ENCODE results near the gene USP17L27. TPM values are rescaled to one million over a fixed set of nuclear protein-coding genes. Genes with fewer than 3 reads are reported as not detected.

The USP17L27 gene
- not detected in 2 replicates for total RNA-seq

GRCh38 chr4:9343848-9344247, at the start of gene USP17L27:
TSS of gene USP17L27 (plus strand) at chr4:9344148. CDS start at chr4:9344148, 0 bp downstream.

GRCh38 chr4:9324865-9325264, 19.1 kb upstream of the USP17L27 start, which contains the start of gene USP17L24:
TSS of gene USP17L24 (plus strand) at chr4:9325165. CDS start at chr4:9325165, 0 bp downstream.

GRCh38 chr4:9329611-9330010, 14.3 kb upstream of the USP17L27 start, which contains the start of gene USP17L25:
TSS of gene USP17L25 (plus strand) at chr4:9329911. CDS start at chr4:9329911, 0 bp downstream.

GRCh38 chr4:9334358-9334757, 9.6 kb upstream of the USP17L27 start, which contains the start of gene USP17L26:
TSS of gene USP17L26 (plus strand) at chr4:9334658. CDS start at chr4:9334658, 0 bp downstream.

GRCh38 chr4:9339103-9339502, 4.8 kb upstream of the USP17L27 start, which contains the start of gene USP17L5:
TSS of gene USP17L5 (plus strand) at chr4:9339403. CDS start at chr4:9339403, 0 bp downstream.

GRCh38 chr4:9348593-9348992, 4.6 kb downstream of the USP17L27 start, which contains the start of gene USP17L28:
TSS of gene USP17L28 (plus strand) at chr4:9348893. CDS start at chr4:9348893, 0 bp downstream.

GRCh38 chr4:9353338-9353737, 9.4 kb downstream of the USP17L27 start, which contains the start of gene USP17L29:
TSS of gene USP17L29 (plus strand) at chr4:9353638. CDS start at chr4:9353638, 0 bp downstream.

GRCh38 chr4:9362829-9363228, 18.9 kb downstream of the USP17L27 start, which contains the start of gene USP17L30:
TSS of gene USP17L30 (plus strand) at chr4:9363129. CDS start at chr4:9363129, 0 bp downstream.

Other genes with a start within 250 kb of the USP17L27 start
- not detected in 2 replicates for gene FAM90A26, start 173.7 kb upstream of the USP17L27 start, total RNA-seq
- not detected in 2 replicates for gene USP17L10, start 133.5 kb upstream of the USP17L27 start, total RNA-seq
- not detected in 2 replicates for gene USP17L11, start 128.7 kb upstream of the USP17L27 start, total RNA-seq
- not detected in 2 replicates for gene USP17L12, start 124.0 kb upstream of the USP17L27 start, total RNA-seq
- gene USP17L13, start 119.3 kb upstream of the USP17L27 start, total RNA-seq = not detected in 2 replicates
- gene USP17L15, start 109.8 kb upstream of the USP17L27 start, total RNA-seq = not detected in 2 replicates
- gene USP17L17, start 100.3 kb upstream of the USP17L27 start, total RNA-seq = not detected in 2 replicates
- not detected in 2 replicates for gene USP17L18, start 95.5 kb upstream of the USP17L27 start, total RNA-seq
- not detected in 2 replicates for gene USP17L19, start 90.8 kb upstream of the USP17L27 start, total RNA-seq
- gene USP17L20, start 86.0 kb upstream of the USP17L27 start, total RNA-seq = not detected in 2 replicates
- gene USP17L21, start 81.3 kb upstream of the USP17L27 start, total RNA-seq = not detected in 2 replicates
- gene USP17L22, start 76.5 kb upstream of the USP17L27 start, total RNA-seq = not detected in 2 replicates
- gene USP17L24, start 19.0 kb upstream of the USP17L27 start, total RNA-seq = not detected in 2 replicates
- gene USP17L25, start 14.2 kb upstream of the USP17L27 start, total RNA-seq = not detected in 2 replicates
- not detected in 2 replicates for gene USP17L26, start 9.5 kb upstream of the USP17L27 start, total RNA-seq
- gene USP17L5, start 4.7 kb upstream of the USP17L27 start, total RNA-seq = not detected in 2 replicates
- not detected in 2 replicates for gene USP17L28, start 4.7 kb downstream of the USP17L27 start, total RNA-seq
- not detected in 2 replicates for gene USP17L29, start 9.5 kb downstream of the USP17L27 start, total RNA-seq
- gene USP17L30, start 19.0 kb downstream of the USP17L27 start, total RNA-seq = not detected in 2 replicates
- gene DEFB131A, start 100.3 kb downstream of the USP17L27 start, total RNA-seq = not detected in 2 replicates